Keratinocyte (primary cell): ENCODE data around the gene NLRP8.

Source experiments
- CTCF ChIP-seq, 3 experiments: IDR thresholded peaks in 1 of 3; conservative IDR thresholded peaks in 1 of 3; optimal IDR thresholded peaks in 1 of 3; 2 replicates in 2 of 3; 3 replicates in 1 of 3; pipeline versions ENCODE3 to v1.5.1; 2011; ENCODE audit warnings: low read length in 3 of 3, mild to moderate bottlenecking in 3 of 3, moderate library complexity in 2 of 3, control low read depth in 1 of 3, inconsistent platforms in 1 of 3; ENCODE audit not compliant: insufficient read depth in 2 of 3; ENCODE audit errors: extremely low read depth in 1 of 3
- EZH2 ChIP-seq: IDR thresholded peaks from one replicate; pipeline ENCODE4 v1.6.1; 2012; ENCODE audit warnings: inconsistent platforms, mild to moderate bottlenecking, low read length, moderate library complexity

- TF ChIP-seq EZH2 (no peak), CTCF (optimal IDR thresholded peaks at IDR 0.05 in 1 of 3, IDR thresholded peaks at IDR 0.05 in 1 of 3, conservative IDR thresholded peaks at IDR 0.05 in 1 of 3; ENCODE audit: extremely low read depth in 1 of 3, insufficient read depth in 2 of 3, low read length in 3 of 3) (no peak)
Observed at GRCh38 chr19:55958356-55958755, 10.7 kb downstream of the NLRP8 start.
